NCI-H1417 treated with DMSO at 0.1 percent for 48 hours (cell line): Measurements from ENCODE around the gene UBTD2.

Experiments
- DNase-seq: peaks from one replicate; lab custom pipeline; 2025; lab: John Stamatoyannopoulos, UW

Gene UBTD2

DNA sequence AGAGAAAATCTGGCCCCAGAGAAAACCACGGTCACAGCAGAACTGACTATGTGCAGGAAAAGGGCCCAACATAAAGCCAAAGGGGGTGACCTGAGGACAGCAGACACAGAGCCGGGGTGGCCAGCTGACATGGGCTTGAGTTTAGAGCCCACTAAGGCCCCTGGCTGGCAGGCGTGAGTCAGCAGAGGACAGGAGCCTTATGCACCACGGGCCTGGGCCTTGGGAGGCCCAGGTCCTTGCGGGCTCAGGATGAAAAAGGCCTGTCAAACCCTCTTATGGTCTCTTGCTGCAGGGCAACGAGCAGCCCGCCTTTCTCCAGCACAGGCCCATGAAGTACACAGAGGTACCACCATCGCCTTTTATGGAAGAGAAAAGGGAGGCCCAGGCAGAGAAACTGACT is 115.3 kb downstream of the UBTD2 start:
- no peak for DNase-seq

DNA sequence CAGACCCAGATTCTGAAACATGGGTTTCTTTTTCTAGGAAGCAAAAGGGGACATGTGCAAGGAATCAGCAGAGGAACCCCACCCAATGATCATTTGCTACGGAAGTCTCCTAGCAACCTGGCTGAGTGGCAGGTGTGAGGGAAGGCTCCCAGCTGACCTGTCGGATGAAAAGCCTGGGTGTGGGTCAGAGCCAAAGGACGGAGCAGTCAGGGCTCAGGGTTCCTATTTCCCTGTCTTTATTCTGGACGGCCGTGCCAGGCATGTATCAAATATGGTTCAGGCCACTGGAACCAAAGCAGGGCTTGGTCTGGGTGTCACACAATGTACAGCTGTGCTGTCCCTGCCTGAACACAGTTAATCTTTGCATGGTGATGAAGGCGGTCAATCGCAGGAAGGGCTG is 115.7 kb downstream of the UBTD2 start:
- no peak for DNase-seq

DNA sequence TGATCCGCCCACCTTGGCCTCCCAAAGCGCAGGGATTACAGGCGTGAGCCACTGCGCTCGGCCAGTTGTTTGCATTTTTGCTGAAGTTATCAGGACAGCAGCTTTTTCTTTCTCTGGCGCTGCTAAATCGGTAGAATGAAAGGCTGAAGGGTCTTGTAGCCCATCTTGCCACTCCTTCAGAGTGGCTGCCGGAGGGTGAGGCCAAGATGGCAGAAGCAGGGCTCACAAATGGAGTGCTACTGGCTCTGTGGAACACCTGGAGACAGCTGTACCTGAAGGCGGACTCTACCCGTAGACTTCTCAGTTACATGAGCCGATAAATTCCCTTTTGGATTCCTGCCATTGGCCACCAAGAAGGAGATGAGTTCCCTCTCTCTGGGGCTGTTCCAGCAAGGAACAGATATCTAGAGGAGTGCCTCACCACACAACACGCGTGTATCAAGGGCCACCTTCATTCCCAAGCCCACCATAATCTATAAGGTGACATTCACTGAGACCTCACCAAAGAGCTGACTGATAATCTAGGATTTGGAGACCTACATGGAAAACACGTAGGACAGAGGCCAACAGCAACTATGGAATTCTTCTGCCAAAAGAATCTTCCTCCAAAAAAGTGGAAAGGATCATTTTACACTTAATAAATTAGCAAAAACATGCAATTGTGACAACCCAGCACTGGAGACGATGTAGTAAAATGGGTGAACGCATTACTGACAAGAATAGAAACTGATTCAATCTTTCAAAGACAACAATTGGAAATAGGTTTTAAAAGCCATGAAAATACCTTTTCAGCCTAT is 117.3 kb downstream of the UBTD2 start:
- no peak for DNase-seq

DNA sequence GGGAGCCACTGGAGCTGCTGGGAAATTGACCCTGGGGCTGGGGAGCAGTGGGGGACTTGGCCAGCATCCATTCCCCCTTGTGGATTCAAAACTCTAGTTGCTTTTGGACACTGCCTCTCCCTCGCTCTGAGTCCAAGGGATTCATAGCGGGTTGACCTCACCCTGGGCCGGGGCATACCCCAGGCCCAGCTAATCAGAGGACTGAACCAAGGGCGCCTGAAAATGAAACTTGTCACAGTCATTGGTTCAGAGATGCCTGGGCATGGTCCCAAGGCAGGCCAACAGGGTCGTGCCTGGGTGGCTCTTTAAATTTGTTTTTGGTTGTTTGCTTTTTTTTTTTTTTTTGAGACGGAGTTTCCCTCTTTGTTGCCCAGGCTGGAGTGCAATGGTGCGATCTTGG is 118.1 kb downstream of the UBTD2 start:
- no peak for DNase-seq

DNA sequence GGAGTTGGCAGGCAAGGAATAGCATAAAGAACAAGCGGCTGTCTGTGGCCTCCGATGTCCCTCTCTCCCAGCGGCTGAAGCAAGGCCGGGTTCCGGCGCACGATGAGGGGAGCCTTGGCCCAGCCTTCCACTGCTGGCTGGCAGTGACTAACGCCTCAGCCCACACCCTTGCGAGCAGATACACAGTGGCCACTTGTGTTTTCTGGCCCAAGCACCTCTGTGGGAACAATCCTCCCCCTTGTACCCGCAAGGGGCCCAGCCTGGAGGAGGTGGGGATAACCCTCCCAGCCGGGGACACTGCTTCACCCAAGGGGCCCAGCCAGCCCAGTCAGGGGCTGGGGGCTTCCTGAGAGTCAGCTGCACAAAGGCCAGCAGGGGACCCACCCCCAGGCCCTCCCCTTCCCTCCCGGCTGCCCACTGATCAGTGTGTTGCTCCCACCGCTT is 118.8 kb downstream of the UBTD2 start:
- no peak for DNase-seq

DNA sequence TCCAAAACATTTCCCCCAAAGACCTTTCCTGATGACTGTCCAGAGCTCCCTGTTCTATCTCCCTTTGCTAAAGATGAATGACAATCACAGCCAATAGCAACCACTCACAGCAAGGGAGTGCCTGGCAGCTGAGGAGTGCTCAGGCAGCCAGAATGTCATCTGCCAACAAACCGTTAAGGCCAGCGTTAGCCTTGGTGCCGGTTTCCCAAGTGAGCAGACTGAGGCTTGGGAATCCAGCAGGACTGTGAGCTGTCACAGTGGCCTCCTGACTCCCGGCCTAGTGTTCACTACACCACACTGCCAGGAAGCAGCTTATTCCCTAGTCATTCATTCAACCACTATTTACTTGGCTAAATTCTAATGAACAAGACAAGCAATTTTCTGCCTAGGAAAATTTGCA is 120.2 kb downstream of the UBTD2 start:
- no peak for DNase-seq

GRCh38 chr5:172162987-172163343 is 120.6 kb downstream of the UBTD2 start:
- no peak for DNase-seq

GRCh38 chr5:172162323-172162986 is 121.1 kb downstream of the UBTD2 start:
- DNase-seq: no peak

- no peak for DNase-seq
Measured at GRCh38 chr5:172160506-172160905, 123.1 kb downstream of the UBTD2 start.
